Uterus (tissue), 2 donors: ENCODE results near the gene MOGAT1.

Source experiments
- POLR2A ChIP-seq, 2 donors: fragments of 450-650 bp; IDR thresholded peaks; one replicate each; pipeline ENCODE4 v1.6.1; 2016; ENCODE audit warnings: antibody characterized with exemption in 2 of 2, mild to moderate bottlenecking in 1 of 2, moderate library complexity in 1 of 2
- TF ChIP-seq, protein P1 (sequence below), 4 experiments: fragments of 200-600 bp in 2 of 4; fragments of 450-650 bp in 2 of 4; sonication (generic) in 2 of 4; IDR thresholded peaks; one replicate each; pipeline ENCODE4 v1.5.1; 2016 to 2019; ENCODE audit warnings: antibody characterized with exemption in 4 of 4, mild to moderate bottlenecking in 2 of 4, moderate library complexity in 1 of 4

DNA sequence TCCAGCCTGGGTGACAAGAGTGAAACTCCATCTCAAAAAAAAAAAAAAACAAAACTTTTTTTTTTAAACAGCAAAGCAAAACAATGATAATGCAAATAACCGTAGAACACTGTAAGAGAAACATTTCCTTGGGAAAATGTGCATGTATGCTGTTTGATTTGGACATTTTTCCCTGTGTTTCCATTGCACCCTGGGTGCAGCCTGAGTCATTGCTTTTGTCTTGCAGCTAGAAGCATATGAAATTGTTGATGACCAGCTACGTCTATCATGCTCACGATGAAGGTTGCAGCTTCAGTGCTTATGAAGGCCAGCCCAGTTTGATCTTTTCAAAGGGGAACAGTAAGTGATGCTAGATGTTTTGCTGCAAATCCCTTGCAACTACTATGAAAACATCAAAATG, 41.5 kb downstream of the MOGAT1 start:
- TF ChIP-seq, protein P1, sequence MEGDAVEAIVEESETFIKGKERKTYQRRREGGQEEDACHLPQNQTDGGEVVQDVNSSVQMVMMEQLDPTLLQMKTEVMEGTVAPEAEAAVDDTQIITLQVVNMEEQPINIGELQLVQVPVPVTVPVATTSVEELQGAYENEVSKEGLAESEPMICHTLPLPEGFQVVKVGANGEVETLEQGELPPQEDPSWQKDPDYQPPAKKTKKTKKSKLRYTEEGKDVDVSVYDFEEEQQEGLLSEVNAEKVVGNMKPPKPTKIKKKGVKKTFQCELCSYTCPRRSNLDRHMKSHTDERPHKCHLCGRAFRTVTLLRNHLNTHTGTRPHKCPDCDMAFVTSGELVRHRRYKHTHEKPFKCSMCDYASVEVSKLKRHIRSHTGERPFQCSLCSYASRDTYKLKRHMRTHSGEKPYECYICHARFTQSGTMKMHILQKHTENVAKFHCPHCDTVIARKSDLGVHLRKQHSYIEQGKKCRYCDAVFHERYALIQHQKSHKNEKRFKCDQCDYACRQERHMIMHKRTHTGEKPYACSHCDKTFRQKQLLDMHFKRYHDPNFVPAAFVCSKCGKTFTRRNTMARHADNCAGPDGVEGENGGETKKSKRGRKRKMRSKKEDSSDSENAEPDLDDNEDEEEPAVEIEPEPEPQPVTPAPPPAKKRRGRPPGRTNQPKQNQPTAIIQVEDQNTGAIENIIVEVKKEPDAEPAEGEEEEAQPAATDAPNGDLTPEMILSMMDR (IDR thresholded peaks at IDR 0.05): no peak
- no peak for TF ChIP-seq POLR2A (IDR thresholded peaks at IDR 0.05)
